Measurements from ENCODE around the gene CFAP99. TPM values are rescaled to one million over a fixed set of nuclear protein-coding genes. Genes with fewer than 3 reads are reported as not detected.

The CFAP99 gene
- total and polyA plus RNA-seq, 9 of the 15 experiments (the other 6 are each of a cell fraction or from before 2014, with no cell fraction given): 0.07 to 0.18 (median 0.09) TPM; not detected in 6

GRCh38 chr4:2395584-2395983, 23.2 kb upstream of the CFAP99 start (continued):
- TF ChIP-seq ZNF740 (CRISPR knock-in tag; IDR thresholded peaks at IDR 0.05) (0 out of 2 replicates have a peak, but pooled peaks have one; percentile 34), ZNF740 (tag; IDR thresholded peaks at IDR 0.05) (peak in 1 of 2 experiments; percentile 34; a peak in 1 of 4 replicates), HMGN3 (IDR thresholded peaks at IDR 0.05; ENCODE audit: borderline replicate concordance, extremely low read depth, insufficient read length, low read depth, low read length) (peak; percentile 62), ZNF583 (CRISPR knock-in tag; IDR thresholded peaks at IDR 0.05) (peak; percentile 65; the same call in 1 of the 2 replicates), TRIM24 (IDR thresholded peaks at IDR 0.05) (peak in 1 of 2 experiments; percentile 63; a peak in 2 of 4 replicates), DPF2 (IDR thresholded peaks at IDR 0.05) (peak; percentile 87), ZNF121 (CRISPR knock-in tag; conservative IDR thresholded peaks at IDR 0.05) (no peak), TEAD4 (IDR thresholded peaks at IDR 0.05; ENCODE audit: low read length) (peak; percentile 39; the same call in 1 of the 2 replicates), TEAD4 (CRISPR knock-in tag; IDR thresholded peaks at IDR 0.05; ENCODE audit: borderline replicate concordance) (no peak), CTCF (IDR thresholded peaks at IDR 0.05 in 2 of 3, conservative IDR thresholded peaks at IDR 0.05 in 1 of 3; ENCODE audit: insufficient read depth in 2 of 3, low read depth in 1 of 3, low read length in 3 of 3) (peak in 2 of 3 experiments; percentile 11 to 21; a peak in 1 of 6 replicates), NFYB (IDR thresholded peaks at IDR 0.05; ENCODE audit: extremely low read depth, insufficient read length) (no peak), NBN (IDR thresholded peaks at IDR 0.05; ENCODE audit: low read depth) (peak; percentile 53; the same call in 1 of the 2 replicates), SMARCE1 (IDR thresholded peaks at IDR 0.05) (peak; percentile 86), CBFA2T3 (IDR thresholded peaks at IDR 0.05) (peak; percentile 52), PHF8 (IDR thresholded peaks at IDR 0.05; ENCODE audit: borderline replicate concordance, low read length) (peak; percentile 15; the same call in 1 of the 2 replicates), CREM (IDR thresholded peaks at IDR 0.05; ENCODE audit: low read depth) (peak; percentile 69), MBD2 (IDR thresholded peaks at IDR 0.05; ENCODE audit: borderline replicate concordance, low read depth) (peak; percentile 42; the same call in 1 of the 2 replicates), JUND (IDR thresholded peaks at IDR 0.05; ENCODE audit: borderline replicate concordance, low read depth, low read length) (peak; percentile 61; the same call in 1 of the 2 replicates), JUND (tag; IDR thresholded peaks at IDR 0.05; ENCODE audit: borderline replicate concordance, low read depth, low read length) (peak; percentile 54; the same call in 1 of the 3 replicates), CTBP1 (IDR thresholded peaks at IDR 0.05; ENCODE audit: borderline replicate concordance) (peak; percentile 95), GATAD2A (IDR thresholded peaks at IDR 0.05) (peak; percentile 88), FOXP4 (CRISPR knock-in tag; IDR thresholded peaks at IDR 0.05; ENCODE audit: borderline replicate concordance) (no peak), RBBP5 (IDR thresholded peaks at IDR 0.05; ENCODE audit: borderline replicate concordance, insufficient read depth, low read length, poor library complexity, severe bottlenecking) (peak; percentile 60), EP400 (IDR thresholded peaks at IDR 0.05) (peak; percentile 85), PURB (CRISPR knock-in tag; IDR thresholded peaks at IDR 0.05; ENCODE audit: low read depth) (no peak), MYNN (IDR thresholded peaks at IDR 0.05) (peak; percentile 74; the same call in 1 of the 2 replicates), MYNN (CRISPR knock-in tag; IDR thresholded peaks at IDR 0.05) (no peak)

Measured in K562 (cell line).